HEK293T (cell line): ENCODE results near the gene EVI5L.
"Not testable (repeated sequence)": the region's sequence is repeated elsewhere in the genome, so short reads cannot be mapped to it uniquely, and the experiment has no call there.

ENCODE experiments used
- CTCF ChIA-PET: fragments of 350-600 bp; formaldehyde crosslinking; extraction: SDS; loops from one replicate; lab custom pipeline; 2021; ENCODE audit warnings: antibody characterized with exemption, inconsistent platforms; lab: Yijun Ruan, JAX
- POLR2A ChIA-PET: fragments of 350-600 bp; formaldehyde crosslinking; extraction: SDS; loops from one replicate; lab custom pipeline; 2020; ENCODE audit warnings: antibody characterized with exemption, inconsistent platforms; lab: Yijun Ruan, JAX
- DNase-seq: peaks from one replicate; pipeline ENCODE4 v3.0.0; 2012; ENCODE audit warnings: mixed read lengths; ENCODE audit errors: extremely low spot score
- ARNT ChIP-seq: fragments of 450-650 bp; IDR thresholded peaks from 2 replicates; pipeline ENCODE4 v1.6.1; 2017; ENCODE audit warnings: mild to moderate bottlenecking
- BHLHE40 ChIP-seq: fragments of 450-650 bp; IDR thresholded peaks from 2 replicates; pipeline ENCODE4 v1.6.1; 2016; ENCODE audit warnings: mild to moderate bottlenecking, moderate library complexity, borderline replicate concordance
- CTBP1 ChIP-seq: fragments of 450-650 bp; IDR thresholded peaks from 2 replicates; pipeline ENCODE4 v1.6.1; 2016; ENCODE audit warnings: borderline replicate concordance
- ELF4 ChIP-seq: fragments of 450-650 bp; IDR thresholded peaks from 2 replicates; pipeline ENCODE4 v1.6.1; 2017; ENCODE audit warnings: antibody characterized with exemption
- FOXA1 ChIP-seq: fragments of 450-650 bp; IDR thresholded peaks from 2 replicates; pipeline ENCODE4 v1.6.1; 2016; ENCODE audit warnings: mild to moderate bottlenecking
- FOXK2 ChIP-seq: fragments of 450-650 bp; IDR thresholded peaks from 2 replicates; pipeline ENCODE4 v1.6.1; 2016; ENCODE audit warnings: mild to moderate bottlenecking
- FOXM1 ChIP-seq: fragments of 450-650 bp; IDR thresholded peaks from 2 replicates; pipeline ENCODE4 v1.6.1; 2017; ENCODE audit warnings: mild to moderate bottlenecking, borderline replicate concordance
- HDGF ChIP-seq: fragments of 450-650 bp; IDR thresholded peaks from 2 replicates; pipeline ENCODE4 v1.6.1; 2017; ENCODE audit warnings: antibody characterized with exemption, borderline replicate concordance
- L3MBTL2 ChIP-seq: fragments of 450-650 bp; conservative IDR thresholded peaks from 2 replicates; pipeline ENCODE4 v1.6.1; 2016; ENCODE audit warnings: mild to moderate bottlenecking
- LEF1 ChIP-seq: fragments of 450-650 bp; IDR thresholded peaks from 2 replicates; pipeline ENCODE4 v1.6.1; 2017; ENCODE audit warnings: mild to moderate bottlenecking, borderline replicate concordance
- NFRKB ChIP-seq: fragments of 450-650 bp; IDR thresholded peaks from 2 replicates; pipeline ENCODE4 v1.6.1; 2016; ENCODE audit warnings: mild to moderate bottlenecking, moderate library complexity
- PKNOX1 ChIP-seq: fragments of 450-650 bp; IDR thresholded peaks from 2 replicates; pipeline ENCODE4 v1.6.1; 2016
- SP1 ChIP-seq: fragments of 450-650 bp; IDR thresholded peaks from 2 replicates; pipeline ENCODE4 v1.6.1; 2017
- SUZ12 ChIP-seq: fragments of 450-650 bp; IDR thresholded peaks from 2 replicates; pipeline ENCODE4 v1.6.1; 2016; ENCODE audit warnings: mild to moderate bottlenecking
- TARDBP ChIP-seq: fragments of 450-650 bp; IDR thresholded peaks from 2 replicates; pipeline ENCODE4 v1.6.1; 2016
- ZNF384 ChIP-seq: fragments of 450-650 bp; IDR thresholded peaks from 2 replicates; pipeline ENCODE4 v1.6.1; 2016

The EVI5L gene

GRCh38 chr19:7787602-7788177 is 42.3 kb upstream of the EVI5L start:
- ChIA-PET CTCF (no interaction called here), POLR2A (no interaction called here)
- no peak for DNase-seq
- no peak for TF ChIP-seq HDGF
- TF ChIP-seq L3MBTL2 = no peak
- no peak for TF ChIP-seq FOXK2
- TF ChIP-seq FOXM1 = no peak
- TF ChIP-seq ELF4 = no peak
- TF ChIP-seq BHLHE40 = no peak
- no peak for TF ChIP-seq LEF1
- TF ChIP-seq TARDBP = no peak
- TF ChIP-seq NFRKB = no peak
- no peak for TF ChIP-seq ZNF384
- TF ChIP-seq CTBP1 = no peak
- TF ChIP-seq SUZ12 = no peak
- TF ChIP-seq SP1 = no peak
- no peak for TF ChIP-seq ARNT
- TF ChIP-seq FOXA1 = no peak

- no peak for DNase-seq
- ChIA-PET POLR2A (no interaction called here), CTCF (no interaction called here)
- TF ChIP-seq HDGF (no peak), L3MBTL2 (no peak), ZNF384 (no peak), SUZ12 (no peak), ARNT (no peak), CTBP1 (no peak), FOXA1 (no peak)
Observed at GRCh38 chr19:7788178-7788932, 41.7 kb upstream of the EVI5L start.

GRCh38 chr19:7788933-7789323 is 41.1 kb upstream of the EVI5L start:
- CTCF ChIA-PET = no interaction called here
- TF ChIP-seq LEF1 = no peak
- TF ChIP-seq ZNF384 = no peak
- TF ChIP-seq HDGF = no peak
- POLR2A ChIA-PET = no interaction called here
- DNase-seq = no peak

- ChIA-PET POLR2A (no interaction called here), CTCF (no interaction called here)
- TF ChIP-seq L3MBTL2 (no peak), ARNT (no peak), HDGF (no peak), ELF4 (no peak), FOXA1 (no peak), LEF1 (no peak), SP1 (no peak), PKNOX1 (no peak), CTBP1 (no peak), ZNF384 (no peak), BHLHE40 (no peak), SUZ12 (no peak), FOXM1 (no peak), NFRKB (no peak), FOXK2 (no peak), TARDBP (no peak)
- no peak for DNase-seq
Observed at GRCh38 chr19:7789447-7789846, 40.6 kb upstream of the EVI5L start.

GRCh38 chr19:7790416-7790815 is 39.6 kb upstream of the EVI5L start:
- DNase-seq = no peak
- CTCF ChIA-PET = no interaction called here
- POLR2A ChIA-PET = no interaction called here
- TF ChIP-seq TARDBP = no peak
- TF ChIP-seq L3MBTL2 = no peak
- no peak for TF ChIP-seq ARNT
- TF ChIP-seq NFRKB = no peak

- ChIA-PET CTCF (no interaction called here), POLR2A (interaction anchor here (1.1 kb wide), 1 partner anchor 163 kb away, joined by 3 read pairs; the partner anchor contains the start of genes PET100 and XAB2)
- DNase-seq = no peak
- TF ChIP-seq ARNT = no peak
- no peak for TF ChIP-seq FOXA1
- no peak for TF ChIP-seq PKNOX1
- no peak for TF ChIP-seq ZNF384
- TF ChIP-seq L3MBTL2 = no peak
- no peak for TF ChIP-seq SUZ12
- TF ChIP-seq SP1 = no peak
- no peak for TF ChIP-seq FOXK2
- TF ChIP-seq TARDBP = no peak
- TF ChIP-seq CTBP1 = no peak
- no peak for TF ChIP-seq LEF1
- TF ChIP-seq NFRKB = no peak
Observed at GRCh38 chr19:7792281-7792680, 37.7 kb upstream of the EVI5L start.

- CTCF ChIA-PET, DNase-seq: not testable (repeated sequence)
- POLR2A ChIA-PET = interaction anchor here (1.1 kb wide), 1 partner anchor 163 kb away, joined by 3 read pairs; the partner anchor contains the start of genes PET100 and XAB2
Observed at GRCh38 chr19:7792701-7793100, 37.3 kb upstream of the EVI5L start.
